HG03565 (cell line): ENCODE results near the gene VASH1.

Experiments used
- ATAC-seq: cut with Tn5 transposase; IDR thresholded peaks from one replicate; pipeline ENCODE4 v1.9.1; 2021; ENCODE audit warnings: mild to moderate bottlenecking, moderate library complexity; ENCODE audit not compliant: unreplicated experiment

The VASH1 gene

DNA sequence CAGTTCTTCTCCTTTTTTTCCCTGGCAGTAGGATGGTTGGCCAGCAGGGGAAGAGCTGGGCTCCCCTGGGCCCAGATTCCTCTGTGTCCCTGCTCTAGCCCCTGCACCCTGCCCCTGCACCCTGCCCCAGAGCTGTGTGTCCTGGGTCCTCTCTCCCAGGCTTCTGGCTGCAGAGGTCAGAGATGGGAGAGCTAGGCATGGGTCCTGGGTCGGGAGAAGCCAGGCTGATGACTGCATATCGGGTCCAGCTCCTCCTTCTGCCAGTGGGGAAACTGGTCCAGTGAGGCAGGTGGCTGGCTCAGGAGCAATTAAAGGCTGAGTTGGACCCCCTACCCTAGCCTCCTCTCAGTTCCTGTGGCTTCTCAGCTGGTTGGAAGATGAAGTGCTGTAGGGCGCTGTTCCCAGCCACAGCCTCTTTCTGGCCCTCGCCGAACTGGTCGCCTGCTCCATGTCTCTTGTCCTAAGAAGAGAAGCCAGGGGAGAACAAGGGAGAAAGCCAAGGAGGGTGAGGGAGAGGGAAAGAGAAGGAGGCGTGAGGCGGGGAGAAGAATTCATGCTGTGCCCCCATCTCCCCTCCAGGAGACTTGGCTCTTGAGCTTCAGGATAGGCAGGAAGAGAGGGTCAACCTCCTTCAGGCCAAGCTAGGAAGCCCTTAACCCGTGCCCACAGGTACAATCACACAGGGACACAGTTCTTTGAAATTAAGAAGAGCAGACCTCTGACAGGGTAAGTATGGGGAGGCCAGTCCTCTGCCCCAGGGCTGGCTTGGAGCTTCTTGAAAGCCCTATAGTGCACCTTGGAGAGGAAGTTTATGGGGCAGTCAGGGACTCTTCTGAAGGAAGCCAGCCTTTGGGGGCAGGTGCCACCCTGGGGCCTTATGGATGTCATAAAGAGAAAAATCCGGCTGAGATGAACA, 9.5 kb downstream of the VASH1 start:
- ATAC-seq: no peak

DNA sequence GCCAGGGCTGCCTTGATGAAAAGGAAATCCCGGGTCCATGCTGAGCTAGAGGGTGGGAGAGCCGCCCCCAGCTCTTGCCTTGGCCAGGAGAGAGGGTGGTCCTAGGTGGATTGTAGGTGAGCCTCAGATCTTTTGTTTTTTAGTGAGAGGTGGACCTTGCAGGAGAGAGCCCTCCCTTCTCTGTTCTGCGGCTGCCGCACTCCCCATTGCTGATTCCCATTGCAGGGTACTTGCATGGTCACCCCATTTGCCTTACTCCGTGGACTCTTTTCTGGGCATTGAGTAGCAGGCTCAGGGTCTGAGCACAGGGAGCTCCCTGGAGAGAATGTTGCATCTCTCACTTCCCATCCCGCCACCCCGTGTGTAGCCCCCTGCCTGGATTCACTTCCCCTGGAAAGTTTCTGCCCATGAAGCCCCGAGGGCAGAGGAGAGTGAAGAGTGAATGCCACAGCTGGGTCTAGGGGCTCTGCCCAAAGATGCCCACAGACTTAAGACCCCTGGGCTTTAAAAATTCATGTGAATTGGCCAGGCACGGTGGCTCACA, 10.2 kb downstream of the VASH1 start:
- no peak for ATAC-seq

DNA sequence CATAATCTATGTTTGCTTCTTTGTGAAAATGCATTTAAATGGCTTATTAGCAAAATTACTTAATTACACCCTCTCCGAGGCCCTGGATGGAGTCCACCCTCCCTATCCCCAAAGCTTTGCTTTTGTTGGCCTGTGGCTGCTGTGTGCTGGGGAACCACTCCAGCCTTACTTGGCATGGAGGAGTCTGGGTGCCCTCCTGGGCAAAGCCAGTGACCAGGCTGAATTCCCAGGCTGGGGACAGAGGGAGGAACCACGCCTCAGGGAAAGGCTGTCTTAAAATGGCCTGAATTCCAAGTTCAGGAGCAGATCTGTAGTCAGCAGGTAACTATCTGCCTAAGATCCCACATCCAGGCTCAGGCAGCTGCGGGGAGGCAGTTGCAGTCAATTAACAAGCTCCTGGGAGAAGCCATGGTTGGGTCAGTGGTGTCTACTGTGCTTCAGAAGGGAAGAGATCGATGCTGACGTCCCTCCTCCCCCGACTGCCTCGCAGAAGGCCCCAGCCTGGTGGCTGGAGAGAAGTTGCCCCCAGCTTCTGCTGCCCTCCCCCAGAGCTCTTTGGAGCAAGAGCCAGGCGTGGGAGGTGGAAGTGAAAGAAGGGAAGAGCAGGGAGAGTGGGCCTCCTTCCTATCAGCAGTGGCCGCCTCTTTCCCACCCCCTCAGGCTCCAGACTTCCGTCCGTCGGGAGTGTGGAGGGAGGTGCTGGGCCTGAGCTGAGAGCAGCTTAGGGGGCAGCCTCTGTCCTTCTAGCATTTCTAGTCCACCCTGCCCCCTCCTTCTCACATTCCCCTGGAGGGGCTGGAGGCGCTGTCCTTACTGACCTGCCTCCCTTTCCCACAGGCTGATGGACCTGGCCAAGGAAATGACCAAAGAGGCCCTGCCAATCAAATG, 11.3 kb downstream of the VASH1 start:
- no peak for ATAC-seq

DNA sequence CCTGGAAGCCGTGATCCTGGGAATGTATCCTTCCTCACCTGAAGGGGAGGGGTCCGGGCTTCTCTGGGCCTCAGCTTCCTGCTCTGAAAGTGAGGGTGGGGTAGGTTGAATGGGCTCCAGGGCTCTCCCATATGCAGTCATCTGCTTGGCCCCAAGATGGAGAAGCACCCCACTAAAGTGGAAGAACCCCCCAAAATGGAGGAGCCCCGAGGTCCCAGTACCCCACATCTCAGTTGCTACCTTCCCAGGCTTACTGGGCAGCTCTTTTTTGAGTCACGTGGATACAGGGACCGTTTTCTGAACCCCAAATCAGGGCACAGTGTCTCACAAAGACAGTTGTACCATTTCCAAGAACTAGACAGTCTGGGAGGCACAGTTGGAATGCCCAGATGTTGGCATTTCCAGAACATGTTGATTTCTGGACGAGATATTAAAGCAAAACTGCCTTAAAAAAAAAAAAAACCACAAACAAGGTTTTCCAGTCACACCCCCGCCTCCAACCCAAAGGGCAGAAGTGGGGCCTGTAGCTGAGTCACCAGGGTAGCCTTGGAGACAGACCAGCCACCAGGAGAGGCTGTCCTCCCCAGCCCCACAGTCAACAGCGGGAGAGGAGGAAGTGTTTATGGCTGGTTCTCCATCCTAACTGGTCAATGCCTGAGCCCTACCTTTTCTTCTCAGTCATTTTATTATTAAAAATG, 12.1 kb downstream of the VASH1 start:
- ATAC-seq: no peak

DNA sequence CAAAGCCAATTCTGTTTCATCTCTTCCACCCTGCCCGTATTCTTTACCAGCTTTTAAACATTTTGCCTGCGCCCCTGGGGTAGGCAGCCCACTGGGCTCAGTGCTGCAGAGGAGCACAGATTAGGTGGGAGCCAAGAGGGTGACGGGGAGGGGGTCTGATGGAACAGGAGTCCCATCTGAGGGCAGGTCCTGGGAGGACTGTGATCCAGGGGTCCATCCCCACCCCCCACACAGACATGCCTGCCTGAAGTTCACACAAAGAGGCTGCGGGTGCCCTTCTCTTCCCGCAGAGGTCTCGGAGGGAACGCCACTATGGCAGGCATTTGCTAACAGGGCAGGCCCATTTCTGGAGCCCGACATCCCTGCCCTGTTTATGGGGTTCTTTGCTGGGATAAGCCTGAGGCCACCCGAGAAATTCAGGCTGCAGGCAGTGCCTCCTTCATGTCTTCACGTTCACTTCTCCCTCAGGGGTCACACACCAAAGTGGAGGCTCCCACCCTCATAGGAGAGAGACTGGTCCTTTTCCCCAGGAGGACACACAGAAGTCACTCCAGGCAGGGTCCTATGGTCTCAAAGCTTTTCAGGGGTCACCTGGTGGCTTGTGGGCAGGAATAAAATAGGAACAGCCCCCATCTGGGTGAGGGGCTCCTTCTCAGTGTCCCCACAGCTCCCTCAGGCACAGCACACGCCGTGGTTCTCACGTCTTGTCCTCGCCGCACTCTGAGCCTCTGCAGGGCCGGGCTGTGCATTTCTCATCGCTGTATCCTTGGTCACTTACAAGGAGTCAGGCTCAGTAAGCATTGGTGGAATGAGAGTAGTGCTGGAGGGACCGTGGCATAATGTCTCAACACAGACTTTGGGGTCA, 12.9 kb downstream of the VASH1 start:
- ATAC-seq: no peak

DNA sequence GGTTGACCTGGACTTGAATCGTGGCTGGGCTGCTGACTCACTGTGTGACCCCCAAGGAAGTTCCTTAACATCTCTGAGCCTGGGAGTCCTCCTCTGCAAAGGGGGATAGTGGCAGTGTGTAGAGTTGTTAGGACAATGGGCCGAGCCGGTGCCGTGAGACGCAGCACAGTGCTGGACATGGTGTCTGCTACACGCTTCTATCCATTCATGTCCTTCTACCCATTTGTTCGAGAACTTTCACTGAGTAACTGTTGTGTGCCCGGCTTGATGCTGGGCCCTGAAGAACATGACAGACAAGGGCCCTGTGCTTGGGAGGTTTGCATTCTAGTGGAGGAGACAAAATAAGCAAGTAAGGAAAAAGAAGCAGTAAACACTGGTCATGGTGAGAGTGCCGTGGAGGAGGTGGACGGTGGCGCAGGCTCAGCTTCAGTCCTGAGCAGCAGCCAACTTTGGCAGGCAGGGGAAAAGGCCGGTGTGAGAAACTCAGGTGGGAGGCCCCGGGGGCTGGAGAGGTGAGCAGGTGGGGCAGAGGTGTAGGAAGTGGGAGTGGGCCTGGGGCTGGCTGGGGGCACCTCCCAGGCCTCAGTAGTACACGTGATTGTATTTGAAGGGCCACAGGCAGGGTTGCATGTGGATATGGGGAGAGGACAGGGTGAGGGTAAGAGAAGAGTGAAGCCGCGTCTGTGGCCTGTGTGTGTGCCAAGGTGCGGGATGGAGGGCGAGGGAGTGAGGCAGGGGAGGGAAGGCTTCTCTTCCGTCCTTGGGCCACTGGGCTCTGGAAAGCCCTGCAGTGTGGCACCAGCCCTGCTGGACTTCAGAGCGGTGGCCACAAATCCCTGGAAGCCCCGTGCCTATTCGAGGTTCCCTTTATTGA, 13.8 kb downstream of the VASH1 start:
- ATAC-seq: no peak

DNA sequence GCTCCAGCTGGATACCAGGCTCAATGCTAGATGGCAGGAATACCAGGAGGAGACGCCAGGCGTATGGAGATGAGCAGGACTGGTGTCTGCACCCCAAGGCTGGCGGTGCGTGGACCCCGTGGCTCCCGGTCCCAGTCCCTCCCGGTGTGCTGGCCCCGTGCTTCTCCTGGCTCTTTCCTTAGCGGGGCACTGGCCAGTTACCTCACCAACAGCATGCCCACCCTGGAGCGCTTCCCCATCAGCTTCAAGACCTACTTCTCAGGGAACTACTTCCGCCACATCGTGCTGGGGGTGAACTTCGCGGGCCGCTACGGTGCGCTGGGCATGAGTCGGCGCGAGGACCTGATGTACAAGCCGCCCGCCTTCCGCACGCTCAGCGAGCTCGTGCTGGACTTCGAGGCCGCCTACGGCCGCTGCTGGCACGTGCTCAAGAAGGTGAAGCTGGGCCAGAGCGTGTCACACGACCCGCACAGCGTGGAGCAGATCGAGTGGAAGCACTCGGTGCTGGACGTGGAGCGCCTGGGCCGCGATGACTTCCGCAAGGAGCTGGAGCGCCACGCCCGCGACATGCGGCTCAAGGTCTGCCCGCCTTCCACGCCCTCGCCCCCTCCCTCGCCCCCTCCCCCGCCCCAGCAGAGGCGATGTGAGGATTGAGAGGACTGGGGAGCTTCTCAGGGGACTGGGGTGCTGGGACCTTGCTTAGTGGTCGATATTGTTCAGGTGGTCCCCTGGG, 14.6 kb downstream of the VASH1 start:
- no peak for ATAC-seq

DNA sequence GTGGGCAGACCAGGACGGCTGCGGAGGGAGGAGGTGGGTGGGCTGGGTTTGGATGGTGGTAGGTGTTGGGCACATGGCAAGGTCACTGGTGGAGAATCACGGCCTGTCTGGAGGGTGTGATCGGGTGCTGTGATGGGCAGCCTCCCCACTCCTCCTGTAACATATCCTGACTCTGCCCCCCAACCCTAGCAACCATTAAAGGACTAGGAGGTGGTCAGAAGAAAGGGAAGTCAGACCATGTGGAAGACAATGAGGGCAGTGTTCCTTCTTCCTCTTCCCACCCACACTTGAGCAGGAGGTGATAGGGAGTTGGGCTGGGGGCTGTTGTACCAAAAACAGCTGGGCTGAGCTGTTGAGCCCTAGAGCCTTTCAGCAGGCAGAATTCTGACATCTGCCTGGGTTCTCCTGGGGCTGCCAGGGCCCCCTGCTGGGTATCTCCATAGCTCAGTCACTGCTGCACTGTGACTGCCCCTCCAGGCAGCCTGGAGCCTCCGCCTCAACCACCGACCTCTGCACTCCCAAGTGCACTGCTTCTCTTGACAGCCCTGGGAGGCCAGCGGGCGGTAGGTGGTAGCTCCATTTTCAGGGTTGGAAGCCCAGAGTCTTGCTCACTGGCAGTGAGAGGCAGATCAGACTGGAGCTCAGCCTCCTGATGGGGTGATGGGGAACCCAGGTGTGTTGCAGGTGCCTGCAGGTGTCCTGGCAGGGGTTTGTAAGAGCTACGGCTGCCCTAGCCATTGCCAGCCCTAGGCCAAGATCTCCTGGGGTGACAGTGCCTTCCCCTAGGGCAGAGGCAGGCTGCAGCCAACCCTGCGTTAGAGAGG, 15.4 kb downstream of the VASH1 start:
- ATAC-seq: no peak

DNA sequence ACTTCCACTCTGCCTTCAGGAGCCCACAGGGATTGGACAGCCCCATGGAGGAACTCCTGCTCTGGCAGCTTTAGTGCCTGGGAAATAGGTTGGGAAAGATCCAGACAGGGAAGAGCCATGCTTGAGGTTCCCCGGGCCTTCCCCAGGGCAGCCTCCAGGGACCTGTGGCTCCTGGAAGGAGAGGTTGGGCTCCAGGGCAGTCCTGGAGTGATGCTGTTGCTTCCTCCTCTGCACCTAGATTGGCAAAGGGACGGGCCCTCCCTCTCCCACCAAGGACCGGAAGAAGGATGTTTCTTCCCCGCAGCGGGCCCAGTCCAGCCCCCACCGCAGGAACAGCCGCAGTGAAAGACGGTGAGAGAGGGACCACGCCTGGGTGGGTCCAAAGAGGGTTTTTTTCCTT, 16.5 kb downstream of the VASH1 start:
- no peak for ATAC-seq

DNA sequence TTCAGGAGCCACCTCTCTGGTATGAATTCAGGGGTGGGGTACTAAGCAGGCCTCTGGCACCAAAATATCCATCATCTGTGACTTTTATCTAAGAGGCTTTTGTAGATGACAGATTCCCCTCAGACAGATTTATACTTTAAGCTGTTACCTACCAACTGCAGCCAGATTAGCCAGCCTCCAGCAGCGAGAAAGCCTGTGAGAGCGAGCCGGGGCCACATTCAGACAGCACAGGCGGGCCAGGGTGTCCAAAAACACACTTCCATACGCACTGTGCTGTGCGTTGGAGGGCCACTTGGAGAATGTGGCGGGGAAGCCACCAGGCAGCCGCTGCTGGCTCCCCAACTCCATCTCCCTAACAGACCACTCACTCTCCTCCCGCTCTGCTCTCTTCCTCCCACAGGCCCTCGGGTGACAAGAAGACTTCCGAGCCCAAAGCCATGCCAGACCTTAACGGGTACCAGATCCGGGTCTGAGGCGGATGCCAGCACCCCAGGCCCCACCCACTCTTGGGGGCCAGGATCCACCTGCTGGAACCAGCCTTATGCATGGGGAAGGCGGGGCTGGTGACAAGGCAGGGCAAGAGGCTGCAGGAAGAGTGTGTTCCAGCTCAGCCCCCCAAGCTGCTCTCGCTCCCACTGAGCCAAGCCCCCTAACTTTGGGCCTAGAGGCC, 17.4 kb downstream of the VASH1 start:
- no peak for ATAC-seq

DNA sequence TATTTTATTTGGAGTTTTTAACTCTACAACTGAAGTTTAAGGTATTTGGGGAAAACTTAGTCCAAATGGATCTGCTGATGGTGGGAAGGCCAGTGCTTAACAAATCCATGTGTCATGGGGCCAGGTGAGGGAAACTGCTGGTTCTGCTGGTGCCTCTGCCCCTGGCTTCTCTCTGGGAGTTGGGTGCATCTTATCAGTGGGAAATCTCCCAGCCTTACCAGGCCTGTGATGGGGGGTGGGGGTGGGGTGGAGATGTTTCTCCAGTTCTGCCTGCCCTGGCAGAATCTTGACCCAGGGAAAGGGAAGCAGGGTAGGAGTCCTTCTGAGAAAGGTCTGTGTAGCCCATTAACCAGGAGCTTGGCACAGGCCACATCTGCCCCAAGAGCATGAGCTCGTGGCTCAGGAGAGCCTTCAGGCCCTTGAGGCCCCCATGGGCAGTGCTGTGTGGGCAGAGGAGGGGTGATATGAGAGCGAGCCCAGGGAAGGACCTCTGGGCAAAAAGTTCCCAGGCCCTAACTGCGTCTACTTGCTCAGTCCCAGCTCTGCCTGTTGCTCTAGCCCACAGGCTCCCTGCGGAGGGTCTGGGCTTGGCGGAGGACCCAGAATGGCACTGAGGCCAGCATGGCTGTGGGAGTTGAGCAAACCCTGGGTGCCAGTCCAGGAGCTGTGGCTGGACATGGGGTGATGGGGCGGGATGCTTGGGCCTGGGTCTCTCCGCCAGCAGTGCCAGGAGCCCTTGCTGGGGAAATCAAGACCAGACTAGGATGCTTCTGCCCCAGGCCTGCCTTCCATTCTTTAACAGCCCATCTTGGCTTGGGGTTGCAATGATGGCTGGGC, 18.2 kb downstream of the VASH1 start:
- ATAC-seq: no peak

DNA sequence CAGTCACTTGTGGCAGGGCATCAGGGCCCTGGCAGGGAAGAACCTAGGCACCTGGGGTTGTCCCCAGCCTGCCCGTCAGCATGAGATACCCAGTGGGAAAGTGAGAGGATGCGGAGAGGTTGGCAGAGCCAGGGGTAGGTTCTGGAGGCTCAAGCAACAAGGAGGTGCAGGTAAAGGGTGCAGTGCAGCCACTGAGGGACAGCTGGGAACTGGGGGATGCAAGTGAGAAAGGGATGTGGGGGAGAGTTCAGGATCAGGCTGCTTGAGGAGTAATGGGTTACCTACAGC, 18.7 kb downstream of the VASH1 start:
- no peak for ATAC-seq

DNA sequence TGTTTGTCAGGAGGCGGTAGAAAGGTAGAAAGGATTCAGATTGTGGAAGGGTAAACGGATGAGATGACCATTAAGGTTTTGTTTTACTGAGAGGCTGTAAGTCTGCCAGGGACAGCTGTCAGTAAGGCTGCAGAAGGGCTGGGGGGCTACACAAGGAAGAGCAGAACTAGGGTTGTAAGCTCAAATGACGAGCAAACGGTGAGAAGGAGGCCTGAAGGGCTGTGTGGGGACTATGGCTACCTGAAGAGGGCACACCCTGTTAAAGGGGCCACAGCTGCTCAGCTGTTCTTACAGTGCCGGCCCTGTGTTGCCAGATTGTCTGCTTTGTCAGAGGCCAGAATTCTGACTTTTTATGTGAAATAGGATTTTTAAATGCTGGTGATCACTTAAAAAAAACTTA, 19.1 kb downstream of the VASH1 start:
- no peak for ATAC-seq

DNA sequence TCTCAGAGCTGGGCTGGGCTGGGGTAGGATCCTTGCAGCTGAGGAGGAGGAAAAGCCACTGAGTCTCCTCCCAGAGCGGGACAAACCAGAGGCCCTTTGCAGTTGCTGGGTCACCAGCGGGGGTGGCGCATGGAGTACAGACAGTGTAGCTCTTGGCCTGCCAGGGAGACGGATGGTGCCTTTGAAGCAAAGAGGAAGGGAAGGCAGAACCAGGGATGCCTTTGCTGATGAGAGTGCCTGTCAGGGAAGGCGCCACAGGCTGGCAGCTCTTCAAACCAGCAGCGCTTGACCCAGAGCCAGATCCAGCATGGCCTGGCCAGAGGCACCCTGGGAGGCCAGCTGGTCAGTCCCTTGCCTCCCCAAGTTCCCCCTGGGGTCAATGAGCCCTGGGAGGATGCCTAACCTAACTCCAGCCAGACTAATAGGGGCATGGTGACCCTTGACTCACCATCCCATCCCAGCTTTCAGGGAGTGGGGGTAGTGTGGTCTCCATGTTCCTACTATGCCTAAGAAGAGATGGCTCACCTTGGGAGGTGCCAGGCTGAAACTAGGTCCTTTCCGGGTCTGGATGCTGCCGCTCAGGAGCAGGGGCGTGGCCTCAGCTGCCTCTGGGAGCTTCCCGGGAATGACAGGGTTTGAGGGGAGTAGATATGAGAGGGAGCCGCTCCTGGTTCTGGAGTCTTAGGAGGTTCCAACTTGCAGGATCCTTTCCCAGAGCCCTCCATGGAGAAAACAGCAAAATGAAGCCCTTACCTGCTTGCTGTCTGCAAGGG, 19.8 kb downstream of the VASH1 start:
- no peak for ATAC-seq

DNA sequence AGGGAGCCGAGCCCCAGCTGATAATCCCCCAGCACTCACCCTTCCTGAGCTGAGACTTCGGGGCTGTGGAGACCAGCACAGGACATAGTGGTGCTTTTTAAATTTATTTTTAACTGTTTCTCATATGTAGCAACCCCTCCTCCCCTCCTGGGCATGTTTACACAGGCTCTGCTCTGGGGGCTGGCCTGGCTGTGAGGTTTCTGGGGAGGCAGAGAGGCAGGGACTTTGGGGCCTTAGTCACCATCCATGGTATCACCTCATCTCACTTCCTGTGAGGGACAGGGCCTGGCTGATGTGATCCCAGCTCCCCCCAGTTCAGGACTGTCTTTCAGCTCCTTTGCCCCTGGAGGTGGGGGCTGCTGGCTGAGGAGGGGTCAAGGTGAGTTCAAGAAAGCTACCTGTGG, 20.4 kb downstream of the VASH1 start:
- ATAC-seq: no peak
